Activated naive CD8-positive, alpha-beta T cell treated with anti-CD3 and anti-CD28 coated beads, Interleukin-2, amount 10 ng/mL, durations not matched to agents 7 days and 5 days (primary cell): ENCODE data around the gene NUP214. TPM values are rescaled to one million over a fixed set of nuclear protein-coding genes. Genes with fewer than 3 reads are reported as not detected.

Experiments
- ATAC-seq: fragments of 150-1000 bp; cut with Tn5 transposase; one replicate; pipeline ENCODE4 v1.10.0; 2021; ENCODE audit warnings: low read depth, moderate library complexity
- POLR2A ChIA-PET: fragments of 350-600 bp; sonication (Branson Sonifier 250); formaldehyde crosslinking; loops from one replicate; lab custom pipeline; 2021; ENCODE audit warnings: antibody characterized with exemption; lab: Charles Lee
- DNase-seq: peaks from one replicate; pipeline ENCODE4 v3.0.0; 2021
- H3K27ac Mint-ChIP-seq: one replicate; pipeline ENCODE4 v1.8.0; 2022; ENCODE audit warnings: mild to moderate bottlenecking, mixed read lengths
- H3K27me3 Mint-ChIP-seq: one replicate; pipeline ENCODE4 v1.8.0; 2022; ENCODE audit warnings: mild to moderate bottlenecking, moderate library complexity, mixed read lengths
- H3K36me3 Mint-ChIP-seq: one replicate; pipeline ENCODE4 v1.8.0; 2021; ENCODE audit warnings: mild to moderate bottlenecking, mixed read lengths
- H3K4me1 Mint-ChIP-seq: one replicate; pipeline ENCODE4 v1.8.0; 2021; ENCODE audit warnings: mixed read lengths
- H3K4me3 Mint-ChIP-seq: one replicate; pipeline ENCODE4 v1.8.0; 2022; ENCODE audit warnings: mild to moderate bottlenecking, moderate library complexity, mixed read lengths
- H3K9me3 Mint-ChIP-seq: one replicate; pipeline ENCODE4 v1.8.0; 2021; ENCODE audit warnings: mixed read lengths
- total RNA-seq, 2 experiments: library from RNA; stranded (reverse); gene quantifications; one replicate each; pipeline ENCODE4 v1.2.3, GENCODE V29; 2021

The NUP214 gene
- 10 to 100 TPM; 69.4 to 73.9 TPM for total RNA-seq

GRCh38 chr9:131125288-131126058 is at the start of gene NUP214:
TSS of gene NUP214 (plus strand) at chr9:131125586. CDS start at chr9:131125705, 119 bp downstream.
- no peaks in the 10 kb centered on the region for H3K27me3 Mint-ChIP-seq
- peaks cover 14% of the 10 kb centered on the region for H3K36me3 Mint-ChIP-seq
- peak within 1 kb of the TSS; percentile 87 for H3K4me3 Mint-ChIP-seq
- POLR2A ChIA-PET: interaction anchor here (0.6 to 1.5 kb wide), 21 partner anchors 8 to 619 kb away, joined by 3 to 9 read pairs (median 3); no protein-coding TSS in a partner anchor
- H3K27ac Mint-ChIP-seq: peak within 1 kb of the TSS; percentile 89
- DNase-seq: peak; percentile 100
- peak; percentile 100 for ATAC-seq
- H3K4me1 Mint-ChIP-seq: peaks cover 15% of the 10 kb centered on the region
- no peaks in the 10 kb centered on the region for H3K9me3 Mint-ChIP-seq

GRCh38 chr9:131076347-131077195 is 48.8 kb upstream of the NUP214 start:
- DNase-seq (no peak), ATAC-seq (no peak)
- no peak overlapping the region for H3K4me3 Mint-ChIP-seq
- H3K9me3 Mint-ChIP-seq: no peaks in the 10 kb centered on the region
- POLR2A ChIA-PET: no interaction called here
- no peak overlapping the region for H3K27ac Mint-ChIP-seq
- H3K36me3 Mint-ChIP-seq: no peaks in the 10 kb centered on the region
- H3K4me1 Mint-ChIP-seq: no peaks in the 10 kb centered on the region
- no peaks in the 10 kb centered on the region for H3K27me3 Mint-ChIP-seq

- DNase-seq: no peak
- POLR2A ChIA-PET: no interaction called here
- Mint-ChIP-seq H3K27ac (no peak overlapping the region), H3K9me3 (no peaks in the 10 kb centered on the region), H3K27me3 (no peaks in the 10 kb centered on the region), H3K4me1 (no peaks in the 10 kb centered on the region), H3K36me3 (no peaks in the 10 kb centered on the region), H3K4me3 (no peak overlapping the region)
- no peak for ATAC-seq
Measured at GRCh38 chr9:131078427-131079366, 46.7 kb upstream of the NUP214 start.

GRCh38 chr9:131080589-131080988 is 44.8 kb upstream of the NUP214 start:
- POLR2A ChIA-PET: no interaction called here
- Mint-ChIP-seq H3K27me3 (no peaks in the 10 kb centered on the region), H3K4me1 (no peaks in the 10 kb centered on the region), H3K4me3 (no peak overlapping the region), H3K9me3 (no peaks in the 10 kb centered on the region), H3K36me3 (no peaks in the 10 kb centered on the region), H3K27ac (no peak overlapping the region)
- ATAC-seq: no peak
- DNase-seq: no peak

GRCh38 chr9:131081868-131082267 is 43.5 kb upstream of the NUP214 start:
- no peaks in the 10 kb centered on the region for H3K36me3 Mint-ChIP-seq
- no peak overlapping the region for H3K4me3 Mint-ChIP-seq
- DNase-seq: no peak
- H3K27ac Mint-ChIP-seq: no peak overlapping the region
- no peaks in the 10 kb centered on the region for H3K27me3 Mint-ChIP-seq
- POLR2A ChIA-PET: no interaction called here
- ATAC-seq: no peak
- H3K9me3 Mint-ChIP-seq: no peaks in the 10 kb centered on the region
- no peaks in the 10 kb centered on the region for H3K4me1 Mint-ChIP-seq

- DNase-seq (no peak), ATAC-seq (no peak)
- no peaks in the 10 kb centered on the region for H3K36me3 Mint-ChIP-seq
- H3K27me3 Mint-ChIP-seq: no peaks in the 10 kb centered on the region
- no peak overlapping the region for H3K4me3 Mint-ChIP-seq
- H3K4me1 Mint-ChIP-seq: no peaks in the 10 kb centered on the region
- POLR2A ChIA-PET: no interaction called here
- H3K9me3 Mint-ChIP-seq: no peaks in the 10 kb centered on the region
- no peak overlapping the region for H3K27ac Mint-ChIP-seq
Measured at GRCh38 chr9:131082774-131083512, 42.4 kb upstream of the NUP214 start.

- H3K4me1 Mint-ChIP-seq: no peaks in the 10 kb centered on the region
- POLR2A ChIA-PET: no interaction called here
Measured at GRCh38 chr9:131084661-131085369, 40.6 kb upstream of the NUP214 start.

GRCh38 chr9:131085370-131086122 is 39.8 kb upstream of the NUP214 start:
- Mint-ChIP-seq H3K27me3 (no peaks in the 10 kb centered on the region), H3K9me3 (no peaks in the 10 kb centered on the region), H3K36me3 (no peaks in the 10 kb centered on the region), H3K4me1 (no peaks in the 10 kb centered on the region), H3K4me3 (no peak overlapping the region), H3K27ac (no peak overlapping the region)
- POLR2A ChIA-PET: no interaction called here
- ATAC-seq: no peak
- DNase-seq: no peak

More at GRCh38 chr9:131084661-131085369, 40.6 kb upstream of the NUP214 start:
- H3K27ac Mint-ChIP-seq: no peak overlapping the region
- H3K36me3 Mint-ChIP-seq: no peaks in the 10 kb centered on the region
- H3K4me3 Mint-ChIP-seq: no peak overlapping the region
- no peaks in the 10 kb centered on the region for H3K9me3 Mint-ChIP-seq
- ATAC-seq (no peak), DNase-seq (no peak)
- H3K27me3 Mint-ChIP-seq: no peaks in the 10 kb centered on the region

- DNase-seq: no peak
- no peaks in the 10 kb centered on the region for H3K36me3 Mint-ChIP-seq
- no peaks in the 10 kb centered on the region for H3K4me1 Mint-ChIP-seq
- H3K9me3 Mint-ChIP-seq: no peaks in the 10 kb centered on the region
- no peak for ATAC-seq
- H3K4me3 Mint-ChIP-seq: no peak overlapping the region
- POLR2A ChIA-PET: no interaction called here
- H3K27me3 Mint-ChIP-seq: no peaks in the 10 kb centered on the region
- H3K27ac Mint-ChIP-seq: no peak overlapping the region
Measured at GRCh38 chr9:131087354-131087893, 38.0 kb upstream of the NUP214 start.

- Mint-ChIP-seq H3K9me3 (no peaks in the 10 kb centered on the region), H3K27me3 (peaks cover 4% of the 10 kb centered on the region), H3K4me1 (no peaks in the 10 kb centered on the region), H3K4me3 (no peak overlapping the region), H3K36me3 (no peaks in the 10 kb centered on the region), H3K27ac (no peak overlapping the region)
- POLR2A ChIA-PET: interaction anchor here (0.7 kb wide), 1 partner anchor 109 kb away, joined by 3 read pairs; no protein-coding TSS in a partner anchor
- DNase-seq (no peak), ATAC-seq (no peak)
Measured at GRCh38 chr9:131090025-131090787, 35.2 kb upstream of the NUP214 start.
